Activated B cell treated with CpG ODN at 0.5 μM for 24 hours (primary cell): ENCODE data around the gene SLC15A3. TPM values are rescaled to one million over a fixed set of nuclear protein-coding genes. Genes with fewer than 3 reads are reported as not detected.

ENCODE experiments used
- ATAC-seq: fragments of 200-7000 bp; cut with Tn5 transposase; one replicate; pipeline ENCODE4 v1.10.0; 2021; ENCODE audit warnings: low read depth, mild to moderate bottlenecking, moderate library complexity
- CTCF ChIA-PET: fragments of 350-600 bp; sonication (Branson Sonifier 250); formaldehyde crosslinking; loops from one replicate; lab custom pipeline; 2021; ENCODE audit warnings: antibody characterized with exemption; lab: Charles Lee
- POLR2A ChIA-PET: fragments of 350-600 bp; sonication (Branson Sonifier 250); formaldehyde crosslinking; loops from one replicate; lab custom pipeline; 2021; ENCODE audit warnings: antibody characterized with exemption; lab: Charles Lee
- DNase-seq: peaks from one replicate; pipeline ENCODE4 v3.0.0; 2022
- H3K27ac Mint-ChIP-seq: one replicate; pipeline ENCODE4 v1.8.0; 2020; ENCODE audit warnings: mixed read lengths
- H3K27me3 Mint-ChIP-seq: one replicate; pipeline ENCODE4 v1.8.0; 2021; ENCODE audit warnings: mixed read lengths
- H3K36me3 Mint-ChIP-seq: one replicate; pipeline ENCODE4 v1.8.0; 2021; ENCODE audit warnings: low read depth, mixed read lengths
- H3K4me1 Mint-ChIP-seq: one replicate; pipeline ENCODE4 v1.8.0; 2021; ENCODE audit warnings: mixed read lengths
- H3K4me3 Mint-ChIP-seq: one replicate; pipeline ENCODE4 v1.8.0; 2020; ENCODE audit warnings: mild to moderate bottlenecking, mixed read lengths
- H3K9me3 Mint-ChIP-seq: one replicate; pipeline ENCODE4 v1.8.0; 2020; ENCODE audit warnings: mixed read lengths
- intact Hi-C: fragments of 100-400 bp; cut with micrococcal nuclease; formaldehyde crosslinking; loops from one replicate; pipeline ENCODE4 v1.15.1; 2024
- total RNA-seq: library from RNA; stranded (reverse); gene quantifications from 2 replicates; pipeline ENCODE4 v1.2.3, GENCODE V29; 2022
- TF ChIP-seq, protein P1 (sequence below): fragments of 200-600 bp; IDR thresholded peaks from one replicate; pipeline ENCODE4 v1.8.0; 2022; ENCODE audit warnings: antibody characterized with exemption, mild to moderate bottlenecking

Gene SLC15A3
- total RNA-seq, 1 donor from 2014 or later: 76.4 TPM

DNA sequence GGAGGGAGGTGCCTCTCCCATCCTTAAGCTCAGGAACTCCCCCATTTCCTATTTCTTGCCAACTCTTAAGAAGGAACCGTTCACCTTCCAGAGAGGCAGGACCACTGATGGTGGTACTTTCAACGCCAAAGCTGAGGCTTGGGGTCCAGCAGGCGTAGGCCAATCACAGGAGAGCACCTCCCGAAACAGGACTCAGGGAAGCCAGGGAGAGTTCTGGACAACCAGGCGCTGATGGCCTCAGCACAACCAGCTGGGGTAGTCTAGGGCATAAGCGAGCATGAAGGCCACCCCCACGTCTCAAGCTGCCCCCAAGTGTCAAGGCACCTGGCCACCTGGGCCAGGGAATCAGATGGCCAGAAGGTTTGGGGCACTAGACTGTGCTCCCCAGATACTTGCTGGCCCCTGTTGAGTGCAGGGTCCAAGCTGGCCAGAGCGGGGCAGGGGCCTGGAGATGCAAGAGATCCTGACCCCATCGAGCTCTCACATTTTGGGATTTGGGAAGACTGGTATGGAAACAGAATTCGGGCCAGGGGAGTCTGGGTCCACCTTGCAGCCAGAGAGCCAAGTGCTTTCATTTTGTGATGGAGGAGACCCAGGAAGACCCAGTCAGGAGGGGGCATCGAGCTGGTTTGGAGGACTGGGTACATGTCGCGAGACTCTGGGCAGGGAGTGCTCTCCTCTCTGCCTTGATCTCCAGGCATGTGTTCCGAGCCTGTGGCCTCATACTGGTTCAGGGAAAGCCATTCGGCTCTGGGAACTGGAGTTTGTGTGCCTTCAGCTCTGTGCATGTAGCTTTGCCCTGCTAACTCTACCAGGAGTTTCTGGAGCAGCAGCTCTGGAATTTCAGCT is 20.4 kb upstream of the SLC15A3 start:
- Mint-ChIP-seq H3K9me3 (peaks cover 4% of the 10 kb centered on the region), H3K36me3 (no peaks in the 10 kb centered on the region), H3K27me3 (no peaks in the 10 kb centered on the region), H3K4me1 (peaks cover 36% of the 10 kb centered on the region), H3K27ac (peak overlapping the region; percentile 37), H3K4me3 (peak overlapping the region; percentile 53)
- DNase-seq (no peak), ATAC-seq (no peak)
- POLR2A ChIA-PET: interaction anchor here (0.6 to 1.9 kb wide), 5 partner anchors 18 to 662 kb away, joined by 3 to 6 read pairs (median 5); no protein-coding TSS in a partner anchor
- CTCF ChIA-PET: interaction anchor here (1.0 to 2.1 kb wide), 3 partner anchors 16 to 98 kb away, joined by 3 to 5 read pairs (median 4); no protein-coding TSS in a partner anchor
- TF ChIP-seq, protein P1, sequence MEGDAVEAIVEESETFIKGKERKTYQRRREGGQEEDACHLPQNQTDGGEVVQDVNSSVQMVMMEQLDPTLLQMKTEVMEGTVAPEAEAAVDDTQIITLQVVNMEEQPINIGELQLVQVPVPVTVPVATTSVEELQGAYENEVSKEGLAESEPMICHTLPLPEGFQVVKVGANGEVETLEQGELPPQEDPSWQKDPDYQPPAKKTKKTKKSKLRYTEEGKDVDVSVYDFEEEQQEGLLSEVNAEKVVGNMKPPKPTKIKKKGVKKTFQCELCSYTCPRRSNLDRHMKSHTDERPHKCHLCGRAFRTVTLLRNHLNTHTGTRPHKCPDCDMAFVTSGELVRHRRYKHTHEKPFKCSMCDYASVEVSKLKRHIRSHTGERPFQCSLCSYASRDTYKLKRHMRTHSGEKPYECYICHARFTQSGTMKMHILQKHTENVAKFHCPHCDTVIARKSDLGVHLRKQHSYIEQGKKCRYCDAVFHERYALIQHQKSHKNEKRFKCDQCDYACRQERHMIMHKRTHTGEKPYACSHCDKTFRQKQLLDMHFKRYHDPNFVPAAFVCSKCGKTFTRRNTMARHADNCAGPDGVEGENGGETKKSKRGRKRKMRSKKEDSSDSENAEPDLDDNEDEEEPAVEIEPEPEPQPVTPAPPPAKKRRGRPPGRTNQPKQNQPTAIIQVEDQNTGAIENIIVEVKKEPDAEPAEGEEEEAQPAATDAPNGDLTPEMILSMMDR: no peak
- intact Hi-C loops: no loop called here

DNA sequence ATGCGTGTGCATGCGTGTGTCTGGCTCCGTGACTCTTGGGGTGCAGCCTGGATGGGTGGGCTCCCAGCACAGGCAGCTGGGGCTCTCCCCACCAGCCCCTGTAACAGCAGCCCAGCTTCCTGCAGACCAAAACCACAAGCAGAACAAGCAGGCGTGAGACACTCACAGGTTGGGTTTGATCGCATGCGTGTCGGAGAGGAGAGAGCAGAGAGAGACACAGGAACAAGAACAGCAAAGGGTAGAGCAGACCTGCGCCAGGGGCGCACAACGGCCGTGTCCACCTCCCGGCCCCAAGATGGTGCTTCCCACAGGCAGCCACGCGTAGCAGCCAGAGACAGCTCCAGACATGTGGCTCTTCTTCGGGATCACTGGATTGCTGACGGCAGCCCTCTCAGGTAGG is 19.5 kb upstream of the SLC15A3 start, which contains the start of gene CD6:
CD6 (plus strand) TSS at position 161 of the 400 bp plus-strand sequence; CDS start at position 347, 186 bp downstream.
- DNase-seq: no peak
- no peaks in the 10 kb centered on the region for H3K36me3 Mint-ChIP-seq
- peak within 1 kb of the TSS; percentile 53 for H3K4me3 Mint-ChIP-seq
- ChIA-PET CTCF (interaction anchor here (0.7 to 3.9 kb wide), 11 partner anchors 17 to 212 kb away, joined by 3 to 38 read pairs (median 4); no protein-coding TSS in a partner anchor), POLR2A (interaction anchor here (0.8 to 1.9 kb wide), 11 partner anchors 16 to 99 kb away, joined by 3 to 9 read pairs (median 4); partner anchors contain the start of genes SLC15A3 and TMEM109)
- H3K9me3 Mint-ChIP-seq: peaks cover 4% of the 10 kb centered on the region
- peak; percentile 80 for ATAC-seq
- peak within 1 kb of the TSS; percentile 37 for H3K27ac Mint-ChIP-seq
- H3K27me3 Mint-ChIP-seq: no peaks in the 10 kb centered on the region
- intact Hi-C loops: loop anchor here (1.0 to 2.0 kb wide), 4 partner anchors 17 to 90 kb away; partner anchors contain the start of gene SLC15A3
- TF ChIP-seq, protein P1: no peak
- peaks cover 31% of the 10 kb centered on the region for H3K4me1 Mint-ChIP-seq

DNA sequence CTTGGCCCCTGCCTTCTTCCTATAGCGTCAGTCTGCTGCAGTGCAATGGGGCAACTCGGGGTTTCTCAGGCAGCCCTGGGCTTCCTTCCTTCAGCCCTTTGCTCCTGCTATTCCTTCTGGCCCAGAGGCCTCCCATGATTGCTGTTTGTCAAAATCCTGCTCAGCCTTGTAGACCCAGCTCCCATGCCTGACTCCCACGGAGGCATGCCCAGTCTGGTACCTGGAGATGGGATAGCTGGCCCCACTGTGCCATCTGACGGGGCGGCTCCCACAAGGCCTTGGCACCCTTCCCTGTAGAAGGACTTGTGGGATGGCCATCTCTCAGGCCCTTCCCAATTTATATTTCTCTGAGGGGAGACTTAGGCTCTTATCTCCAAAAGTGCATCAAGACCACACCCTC is 18.9 kb upstream of the SLC15A3 start:
- peak overlapping the region; percentile 53 for H3K4me3 Mint-ChIP-seq
- ChIA-PET CTCF (interaction anchor here (0.7 to 3.9 kb wide), 26 partner anchors 16 to 705 kb away, joined by 3 to 38 read pairs (median 4); partner anchors contain the start of gene TMEM109), POLR2A (interaction anchor here (0.5 to 1.9 kb wide), 15 partner anchors 15 to 191 kb away, joined by 3 to 9 read pairs (median 4); partner anchors contain the start of genes SLC15A3 and TMEM109)
- H3K4me1 Mint-ChIP-seq: peaks cover 31% of the 10 kb centered on the region
- DNase-seq (no peak), ATAC-seq (no peak)
- no peaks in the 10 kb centered on the region for H3K36me3 Mint-ChIP-seq
- intact Hi-C loops: loop anchor here (1.0 to 2.0 kb wide), 9 partner anchors 18 to 216 kb away; partner anchors contain the start of gene SLC15A3
- peaks cover 4% of the 10 kb centered on the region for H3K9me3 Mint-ChIP-seq
- TF ChIP-seq, protein P1: no peak
- H3K27ac Mint-ChIP-seq: peak overlapping the region; percentile 33
- H3K27me3 Mint-ChIP-seq: no peaks in the 10 kb centered on the region

DNA sequence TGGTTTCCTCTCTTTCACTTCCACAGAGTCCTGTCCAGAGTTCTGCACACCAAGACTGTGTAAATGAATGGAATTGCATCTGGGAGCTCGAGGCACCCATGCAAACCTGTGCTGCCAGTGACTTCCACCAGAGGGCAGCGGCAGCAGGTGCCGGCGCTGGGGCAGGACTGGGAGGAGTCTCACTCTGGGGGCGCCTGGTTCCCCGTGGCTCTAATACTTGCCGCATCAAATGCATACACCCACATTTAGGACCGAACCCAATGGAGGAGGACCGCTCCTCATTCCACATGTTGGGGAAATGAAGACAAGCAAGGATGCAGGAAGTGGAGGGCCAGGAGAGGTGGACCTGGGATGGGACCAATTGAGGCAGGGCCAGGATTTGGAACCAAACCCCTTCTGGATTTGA is 18.4 kb upstream of the SLC15A3 start:
- intact Hi-C loops: loop anchor here (1.0 to 2.0 kb wide), 8 partner anchors 18 to 217 kb away; partner anchors contain the start of gene SLC15A3
- peak; percentile 68 for DNase-seq
- ChIA-PET POLR2A (interaction anchor here (0.5 to 1.8 kb wide), 7 partner anchors 15 to 191 kb away, joined by 3 to 9 read pairs (median 4); no protein-coding TSS in a partner anchor), CTCF (interaction anchor here (0.8 to 3.9 kb wide), 33 partner anchors 16 to 704 kb away, joined by 3 to 38 read pairs (median 4); partner anchors contain the start of gene TMEM109)
- ATAC-seq: peak; percentile 91
- Mint-ChIP-seq H3K27ac (peak overlapping the region; percentile 32), H3K27me3 (no peaks in the 10 kb centered on the region), H3K4me3 (no peak overlapping the region), H3K9me3 (peaks cover 4% of the 10 kb centered on the region), H3K4me1 (peaks cover 31% of the 10 kb centered on the region), H3K36me3 (no peaks in the 10 kb centered on the region)
- TF ChIP-seq, protein P1: peak; percentile 88
